Mesenchymal stem cell (in vitro differentiated cells and primary cell): ENCODE data around the gene ZMIZ2.
"Not testable (repeated sequence)": the region's sequence is repeated elsewhere in the genome, so short reads cannot be mapped to it uniquely, and the experiment has no call there.

ENCODE experiments used
- DNase-seq: peaks from one replicate; pipeline ENCODE4 v3.0.0-alpha.2; 2013
- H2AFZ ChIP-seq: one replicate; pipeline ENCODE4 v1.6.1; 2013; ENCODE audit warnings: low read depth, mild to moderate bottlenecking, control low read depth, inconsistent platforms, low read length, moderate library complexity
- H2AK5ac ChIP-seq: 2 replicates; pipeline ENCODE4 v1.6.1; 2013; ENCODE audit warnings: low read length, moderate library complexity, mild to moderate bottlenecking, inconsistent platforms; ENCODE audit not compliant: severe bottlenecking
- H2BK120ac ChIP-seq: one replicate; pipeline ENCODE4 v1.6.1; 2013; ENCODE audit warnings: low read depth, mild to moderate bottlenecking, inconsistent platforms, low read length, moderate library complexity
- H2BK12ac ChIP-seq, 2 experiments: one replicate each; pipeline ENCODE4 v1.6.1; 2013; ENCODE audit warnings: inconsistent platforms in 2 of 2, low read length in 2 of 2, mild to moderate bottlenecking in 2 of 2, moderate library complexity in 2 of 2, control low read depth in 1 of 2
- H2BK15ac ChIP-seq: one replicate; pipeline ENCODE4 v1.6.1; 2013; ENCODE audit warnings: mild to moderate bottlenecking, low read depth, inconsistent platforms; ENCODE audit not compliant: poor library complexity, severe bottlenecking
- H2BK5ac ChIP-seq: 2 replicates; pipeline ENCODE4 v1.6.1; 2013; ENCODE audit warnings: low read depth, mild to moderate bottlenecking, low read length, control low read depth, inconsistent platforms; ENCODE audit not compliant: poor library complexity, severe bottlenecking
- H3K14ac ChIP-seq, 2 experiments: one replicate each; pipeline ENCODE4 v1.6.1; 2013; ENCODE audit warnings: inconsistent platforms in 2 of 2, low read length in 2 of 2, control low read depth in 1 of 2, mild to moderate bottlenecking in 1 of 2, moderate library complexity in 1 of 2
- H3K18ac ChIP-seq, 2 experiments: one replicate each; pipeline ENCODE4 v1.6.1; 2013; ENCODE audit warnings: inconsistent platforms in 2 of 2, low read length in 2 of 2, control low read depth in 1 of 2, low read depth in 1 of 2, mild to moderate bottlenecking in 1 of 2
- H3K23ac ChIP-seq, 2 experiments: one replicate each; pipeline ENCODE4 v1.6.1; 2013; ENCODE audit warnings: inconsistent platforms in 2 of 2, low read length in 2 of 2, mild to moderate bottlenecking in 2 of 2, moderate library complexity in 2 of 2, control low read depth in 1 of 2
- H3K27ac ChIP-seq: 2 replicates; pipeline ENCODE4 v1.5.1; 2013; ENCODE audit warnings: mild to moderate bottlenecking, moderate library complexity, low read length, control low read depth, inconsistent platforms; ENCODE audit not compliant: poor library complexity, severe bottlenecking
- H3K27me3 ChIP-seq, 2 experiments: 2 replicates each; pipeline versions ENCODE4 v1.6.1 to v1.7.0; 2013; ENCODE audit warnings: low read length in 2 of 2, mild to moderate bottlenecking in 2 of 2, moderate library complexity in 2 of 2, control low read depth in 1 of 2, inconsistent platforms in 1 of 2; ENCODE audit not compliant: control insufficient read depth in 1 of 2, insufficient read depth in 1 of 2
- H3K36me3 ChIP-seq, 2 experiments: 2 replicates each; pipeline versions ENCODE4 v1.6.1 to v1.7.0; 2013; ENCODE audit warnings: low read length in 2 of 2, control low read depth in 1 of 2, inconsistent platforms in 1 of 2, low read depth in 1 of 2, mild to moderate bottlenecking in 1 of 2; ENCODE audit not compliant: insufficient read depth in 2 of 2, control insufficient read depth in 1 of 2
- H3K4ac ChIP-seq, 2 experiments: one replicate each; pipeline ENCODE4 v1.6.1; 2013; ENCODE audit warnings: inconsistent platforms in 2 of 2, low read length in 2 of 2, mild to moderate bottlenecking in 2 of 2, moderate library complexity in 2 of 2, control low read depth in 1 of 2, low read depth in 1 of 2
- H3K4me1 ChIP-seq: 2 replicates; pipeline ENCODE4 v1.6.1; 2013; ENCODE audit warnings: low read depth, low read length, control low read depth; ENCODE audit not compliant: control insufficient read depth, insufficient read depth
- H3K4me2 ChIP-seq: 2 replicates; pipeline ENCODE4 v1.6.1; 2013; ENCODE audit warnings: low read length, mild to moderate bottlenecking, inconsistent platforms; ENCODE audit not compliant: poor library complexity, severe bottlenecking
- H3K4me3 ChIP-seq, 2 experiments: 2 replicates each; pipeline versions ENCODE4 v1.5.1 to v1.7.0; 2013; ENCODE audit warnings: low read length in 2 of 2, mild to moderate bottlenecking in 2 of 2, control low read depth in 1 of 2, low read depth in 1 of 2; ENCODE audit not compliant: insufficient read depth in 1 of 2
- H3K79me1 ChIP-seq: replicated peaks from 2 replicates; pipeline ENCODE4 v1.6.1; 2013; ENCODE audit warnings: mild to moderate bottlenecking, control low read depth, low read length, inconsistent platforms; ENCODE audit not compliant: poor library complexity, severe bottlenecking
- H3K9ac ChIP-seq: 2 replicates; pipeline ENCODE4 v1.7.0; 2013; ENCODE audit warnings: mild to moderate bottlenecking, low read length, moderate library complexity
- H3K9me3 ChIP-seq: 2 replicates; pipeline ENCODE4 v1.7.0; 2013; ENCODE audit warnings: mild to moderate bottlenecking, low read length; ENCODE audit not compliant: control insufficient read depth
- H4K8ac ChIP-seq: one replicate; pipeline ENCODE4 v1.6.1; 2013; ENCODE audit warnings: inconsistent platforms, mild to moderate bottlenecking, low read length, moderate library complexity
- H4K91ac ChIP-seq: one replicate; pipeline ENCODE4 v1.6.1; 2013; ENCODE audit warnings: mild to moderate bottlenecking, low read length, inconsistent platforms
- WGBS: methylation state at CpG from one replicate; pipeline ENCODE4 v1.1.7; 2013; ENCODE audit warnings: mixed read lengths; 5-methylcytosine and 5-hydroxymethylcytosine counted together

ZMIZ2 gene

GRCh38 chr7:44724276-44724675, 24.4 kb upstream of the ZMIZ2 start:
- no peak for DNase-seq
- 91% methylated on average over 4 of the region's 4 CpGs for WGBS

GRCh38 chr7:44726250-44726649, 22.4 kb upstream of the ZMIZ2 start:
- H4K91ac ChIP-seq, H3K23ac ChIP-seq, H2BK15ac ChIP-seq, H3K14ac ChIP-seq, H3K79me1 ChIP-seq, H2AFZ ChIP-seq, H3K27me3 ChIP-seq, H3K4ac ChIP-seq, H4K8ac ChIP-seq, H3K9me3 ChIP-seq, H2BK120ac ChIP-seq, H3K4me3 ChIP-seq, H3K36me3 ChIP-seq, H3K4me1 ChIP-seq, H3K27ac ChIP-seq, DNase-seq, H3K9ac ChIP-seq, H2BK5ac ChIP-seq, H2AK5ac ChIP-seq, H3K4me2 ChIP-seq: not testable (repeated sequence)
- peak overlapping the region in 1 of 2 experiments; percentile 56 for H3K18ac ChIP-seq
- 90% methylated on average over 7 of the region's 7 CpGs for WGBS
- peak overlapping the region in 1 of 2 experiments; percentile 42 for H2BK12ac ChIP-seq

More at GRCh38 chr7:44724276-44724675, 24.4 kb upstream of the ZMIZ2 start:
- Histone ChIP-seq H2BK5ac (no peak overlapping the region), H2BK15ac (no peak overlapping the region), H3K4ac (no peak overlapping the region), H2AFZ (no peak overlapping the region), H3K4me3 (no peak overlapping the region), H3K27ac (no peak overlapping the region), H3K9me3 (no peaks in the 10 kb centered on the region), H3K36me3 (no peaks in the 10 kb centered on the region), H2BK12ac (no peak overlapping the region), H3K27me3 (no peaks in the 10 kb centered on the region), H2AK5ac (no peak overlapping the region), H3K79me1 (no peaks in the 10 kb centered on the region), H3K14ac (no peak overlapping the region), H4K8ac (no peak overlapping the region), H3K9ac (no peak overlapping the region), H3K4me1 (no peaks in the 10 kb centered on the region), H3K18ac (no peak overlapping the region), H3K23ac (no peak overlapping the region), H3K4me2 (no peak overlapping the region), H4K91ac (no peak overlapping the region), H2BK120ac (no peak overlapping the region)

GRCh38 chr7:44727158-44727936, 21.3 kb upstream of the ZMIZ2 start:
- Histone ChIP-seq H2AK5ac (no peak overlapping the region), H3K14ac (no peak overlapping the region), H4K8ac (peak overlapping the region; percentile 54), H3K4ac (peak overlapping the region in 1 of 2 experiments; percentile 37), H3K4me3 (peak overlapping the region in 1 of 2 experiments; percentile 29), H3K23ac (no peak overlapping the region), H3K36me3 (no peaks in the 10 kb centered on the region), H2AFZ (peak overlapping the region; percentile 29), H3K79me1 (no peaks in the 10 kb centered on the region), H3K27ac (peak overlapping the region; percentile 59), H3K27me3 (no peaks in the 10 kb centered on the region), H3K4me2 (no peak overlapping the region), H3K9ac (peak overlapping the region; percentile 47), H2BK5ac (no peak overlapping the region), H3K18ac (peak overlapping the region; percentile 16 to 42), H3K9me3 (no peaks in the 10 kb centered on the region), H4K91ac (no peak overlapping the region), H3K4me1 (peaks cover 4% of the 10 kb centered on the region), H2BK15ac (no peak overlapping the region), H2BK120ac (no peak overlapping the region), H2BK12ac (no peak overlapping the region)
- peak; percentile 90 for DNase-seq
- 36% methylated on average over 4 of the region's 6 CpGs for WGBS

GRCh38 chr7:44727937-44728262, 20.7 kb upstream of the ZMIZ2 start:
- Histone ChIP-seq H3K9ac (no peak overlapping the region), H4K8ac (no peak overlapping the region), H2BK12ac (no peak overlapping the region), H3K4me3 (no peak overlapping the region), H3K36me3 (no peaks in the 10 kb centered on the region), H4K91ac (no peak overlapping the region), H3K79me1 (no peaks in the 10 kb centered on the region), H3K23ac (no peak overlapping the region), H3K4me1 (peaks cover 4% of the 10 kb centered on the region), H3K14ac (no peak overlapping the region), H3K4me2 (no peak overlapping the region), H3K27me3 (no peaks in the 10 kb centered on the region), H2AK5ac (no peak overlapping the region), H3K9me3 (no peaks in the 10 kb centered on the region), H3K18ac (no peak overlapping the region), H3K27ac (peak overlapping the region; percentile 13), H2BK15ac (no peak overlapping the region), H2BK5ac (no peak overlapping the region), H2BK120ac (no peak overlapping the region), H2AFZ (peak overlapping the region; percentile 29), H3K4ac (no peak overlapping the region)
- DNase-seq, result no peak
- WGBS, result 100% methylated on average over 1 of the region's 1 CpG
